H4 (cell line): ENCODE results near the gene ZC3H4. TPM values are rescaled to one million over a fixed set of nuclear protein-coding genes. Genes with fewer than 3 reads are reported as not detected.
"Not testable (repeated sequence)": the region's sequence is repeated elsewhere in the genome, so short reads cannot be mapped to it uniquely, and the experiment has no call there.

Experiments
- DNase-seq: peaks from one replicate; pipeline ENCODE4 v3.0.0-alpha.2; 2015; ENCODE audit warnings: low spot score
- total RNA-seq: library from RNA; depleted of rRNA; stranded (reverse); fragments of >200 nt; shearing (Covaris generic); gene quantifications from 2 replicates; pipeline ENCODE4 v1.2.3, GENCODE V29; 2014

The ZC3H4 gene
- total RNA-seq, 1 experiment from 2014 or later, result 7.6 TPM

GRCh38 chr19:47107953-47108746 lies 5.4 kb downstream of the ZC3H4 start:
- no peak for DNase-seq

GRCh38 chr19:47107202-47107952 lies 6.2 kb downstream of the ZC3H4 start:
- no peak for DNase-seq

- DNase-seq, result no peak
Measured at GRCh38 chr19:47106821-47107201, 6.8 kb downstream of the ZC3H4 start.

- DNase-seq, result no peak
Measured at GRCh38 chr19:47105874-47106273, 7.7 kb downstream of the ZC3H4 start.

- DNase-seq, result no peak
Measured at GRCh38 chr19:47104680-47105079, 8.9 kb downstream of the ZC3H4 start.

GRCh38 chr19:47102346-47103060 lies 11.1 kb downstream of the ZC3H4 start:
- DNase-seq, result no peak

- DNase-seq, result not testable (repeated sequence)
Measured at GRCh38 chr19:47101116-47101515, 12.5 kb downstream of the ZC3H4 start.

GRCh38 chr19:47100290-47100689 lies 13.3 kb downstream of the ZC3H4 start:
- no peak for DNase-seq

- DNase-seq, result no peak
Measured at GRCh38 chr19:47099576-47100050, 14.0 kb downstream of the ZC3H4 start.

GRCh38 chr19:47098608-47099007 lies 15.0 kb downstream of the ZC3H4 start:
- no peak for DNase-seq

- no peak for DNase-seq
Measured at GRCh38 chr19:47097396-47098201, 16.0 kb downstream of the ZC3H4 start.

- DNase-seq, result no peak
Measured at GRCh38 chr19:47096721-47097120, 16.9 kb downstream of the ZC3H4 start.

- DNase-seq, result no peak
Measured at GRCh38 chr19:47096100-47096704, 17.4 kb downstream of the ZC3H4 start.

- no peak for DNase-seq
Measured at GRCh38 chr19:47095476-47096099, 18.0 kb downstream of the ZC3H4 start.

- DNase-seq, result no peak
Measured at GRCh38 chr19:47094557-47095475, 18.8 kb downstream of the ZC3H4 start.

GRCh38 chr19:47093841-47094240 lies 19.7 kb downstream of the ZC3H4 start:
- no peak for DNase-seq

- no peak for DNase-seq
Measured at GRCh38 chr19:47093254-47093653, 20.3 kb downstream of the ZC3H4 start.

GRCh38 chr19:47089767-47090350 lies 23.7 kb downstream of the ZC3H4 start:
- DNase-seq, result no peak

GRCh38 chr19:47086280-47086679 lies 27.3 kb downstream of the ZC3H4 start:
- DNase-seq, result no peak
